ENCODE data around the gene IL17RD.

Gene IL17RD

DNA sequence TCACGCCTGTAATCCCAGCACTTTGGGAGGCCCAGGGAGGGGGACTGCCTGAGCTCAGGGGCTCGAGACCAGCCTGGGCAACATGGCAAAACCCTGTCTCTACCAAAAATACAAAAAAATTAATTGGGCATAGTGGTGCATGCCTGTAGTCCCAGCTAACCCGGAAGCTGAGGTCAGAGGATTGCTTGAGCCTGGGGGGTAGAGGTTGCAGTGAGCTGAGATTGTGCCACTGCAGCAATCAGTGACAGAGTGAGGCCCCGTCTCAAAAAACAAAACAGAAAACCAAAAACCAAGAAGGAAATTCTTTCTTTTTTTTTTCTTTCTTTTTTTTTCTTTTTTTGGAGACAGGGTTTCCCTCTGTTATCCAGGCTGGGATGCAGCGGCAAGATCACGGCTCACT, 101.2 kb downstream of the IL17RD start:
- DNase-seq: no peak

GRCh38 chr3:57063032-57063431, 102.1 kb downstream of the IL17RD start:
- no peak for DNase-seq

GRCh38 chr3:57062101-57062631, 103.0 kb downstream of the IL17RD start:
- DNase-seq: no peak

GRCh38 chr3:57061556-57061955, 103.6 kb downstream of the IL17RD start:
- no peak for DNase-seq

DNA sequence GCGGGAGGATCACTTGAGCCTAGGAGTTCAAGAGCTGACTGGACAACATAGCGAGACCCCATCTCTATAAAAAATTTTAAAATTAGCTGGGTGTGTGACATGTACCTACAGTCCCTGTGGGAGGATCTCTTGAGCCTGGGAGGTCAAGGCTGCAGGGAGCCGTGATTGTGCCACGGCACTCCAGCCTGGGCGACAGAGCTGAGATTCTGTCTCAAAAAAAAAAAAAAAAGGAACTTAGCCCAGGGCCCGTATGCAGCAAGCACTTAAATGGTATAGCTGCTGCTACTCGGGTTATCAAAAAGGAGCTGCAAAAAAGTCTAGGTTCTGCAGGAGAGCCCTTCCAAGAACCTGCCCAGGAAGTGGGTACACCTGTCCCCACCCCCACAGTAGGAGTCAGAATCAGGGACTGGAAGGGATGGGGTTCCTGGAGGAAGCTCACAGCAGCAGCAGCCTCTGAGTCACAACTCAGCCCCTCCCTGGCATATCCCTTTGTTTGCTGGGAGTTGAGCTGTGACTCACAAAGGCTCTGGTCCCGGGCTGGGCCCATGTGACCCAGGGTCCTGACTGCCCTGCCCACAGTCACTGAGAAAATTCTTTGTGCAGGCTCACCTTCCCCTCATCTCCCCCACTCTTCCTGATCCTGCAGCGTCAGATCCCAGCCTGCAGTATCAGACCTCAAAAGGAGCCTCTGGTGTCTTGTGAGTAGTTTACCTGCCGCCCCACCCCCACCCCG, 104.9 kb downstream of the IL17RD start, which contains the start of gene SPATA12:
Gene SPATA12, plus strand, starts transcription at position 576 of the 733 bp plus-strand sequence. CDS start 13,031 bp downstream, outside the sequence.
- peak; percentile 59 for DNase-seq

DNA sequence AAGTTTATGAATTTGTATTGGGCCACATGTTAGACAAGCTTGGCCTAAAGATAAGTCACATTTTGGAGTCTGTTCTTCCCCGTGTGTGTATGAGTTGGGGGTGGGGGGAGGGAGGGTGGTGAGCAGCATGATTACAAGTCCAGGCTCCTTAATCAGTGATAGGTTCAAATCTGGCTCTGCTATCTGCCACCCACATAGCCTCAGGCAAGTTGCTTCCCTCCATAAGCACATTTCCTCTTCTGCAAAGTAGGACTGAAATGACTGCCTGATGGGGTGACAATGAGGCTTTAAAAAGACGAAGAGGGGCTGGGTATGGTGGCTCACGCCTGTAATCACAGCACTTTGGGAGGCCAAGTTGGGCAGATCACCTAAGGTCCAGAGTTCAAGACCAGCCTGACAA, 105.7 kb downstream of the IL17RD start:
- DNase-seq: no peak

- no peak for DNase-seq
Observed at GRCh38 chr3:57057351-57057750, 107.8 kb downstream of the IL17RD start.

DNA sequence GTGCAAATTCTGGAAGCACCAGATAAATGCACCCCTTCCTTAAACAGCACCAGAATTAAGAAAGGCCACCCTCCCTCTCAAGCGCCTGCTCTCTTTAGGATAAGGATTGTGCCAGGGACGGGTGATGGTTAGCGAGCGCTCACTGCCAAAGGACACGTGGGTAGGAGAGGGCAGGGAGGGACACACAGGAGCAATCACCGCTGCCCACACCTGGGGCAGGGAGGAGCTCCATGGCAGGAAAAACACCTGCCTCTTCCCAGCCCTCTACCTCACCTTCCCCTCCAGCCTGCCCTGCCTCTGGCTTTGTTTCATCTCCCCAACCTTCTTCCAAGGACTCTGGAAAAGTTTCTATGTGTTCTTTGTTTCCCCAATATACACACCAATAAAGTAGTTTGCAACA, 112.0 kb downstream of the IL17RD start:
- DNase-seq: no peak

- DNase-seq: no peak
Observed at GRCh38 chr3:57052662-57053061, 112.5 kb downstream of the IL17RD start.

GRCh38 chr3:57048728-57049127, 116.4 kb downstream of the IL17RD start:
- DNase-seq: no peak

DNA sequence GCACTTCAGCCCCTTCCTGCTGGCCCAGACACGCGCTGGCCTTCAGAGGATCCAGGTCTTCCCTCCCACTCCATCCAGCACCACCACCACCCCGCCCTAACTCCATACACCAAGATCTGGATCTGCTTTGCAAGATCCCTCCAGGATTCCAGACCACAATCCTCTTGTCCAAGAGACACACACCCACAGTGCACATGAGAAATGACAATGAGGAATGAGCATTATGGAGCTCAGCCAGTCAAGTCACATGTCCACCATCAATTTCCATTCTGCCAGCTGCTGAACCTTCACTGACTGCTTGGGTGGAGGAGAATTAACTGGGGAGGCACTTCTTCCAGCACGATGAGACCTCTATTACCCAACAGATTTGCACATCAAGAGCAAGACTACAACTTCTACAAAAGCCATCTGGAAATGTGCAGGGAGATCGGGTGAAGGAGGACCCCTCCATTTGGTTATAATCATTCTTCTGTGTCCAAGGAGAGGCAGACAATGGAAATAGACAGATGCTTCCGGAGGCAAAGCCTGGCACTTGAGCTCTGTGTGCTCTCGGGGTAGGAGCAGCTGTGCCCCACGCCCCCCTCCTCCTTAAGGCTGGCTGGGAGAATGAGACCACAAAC, 117.0 kb downstream of the IL17RD start:
- DNase-seq: no peak

DNA sequence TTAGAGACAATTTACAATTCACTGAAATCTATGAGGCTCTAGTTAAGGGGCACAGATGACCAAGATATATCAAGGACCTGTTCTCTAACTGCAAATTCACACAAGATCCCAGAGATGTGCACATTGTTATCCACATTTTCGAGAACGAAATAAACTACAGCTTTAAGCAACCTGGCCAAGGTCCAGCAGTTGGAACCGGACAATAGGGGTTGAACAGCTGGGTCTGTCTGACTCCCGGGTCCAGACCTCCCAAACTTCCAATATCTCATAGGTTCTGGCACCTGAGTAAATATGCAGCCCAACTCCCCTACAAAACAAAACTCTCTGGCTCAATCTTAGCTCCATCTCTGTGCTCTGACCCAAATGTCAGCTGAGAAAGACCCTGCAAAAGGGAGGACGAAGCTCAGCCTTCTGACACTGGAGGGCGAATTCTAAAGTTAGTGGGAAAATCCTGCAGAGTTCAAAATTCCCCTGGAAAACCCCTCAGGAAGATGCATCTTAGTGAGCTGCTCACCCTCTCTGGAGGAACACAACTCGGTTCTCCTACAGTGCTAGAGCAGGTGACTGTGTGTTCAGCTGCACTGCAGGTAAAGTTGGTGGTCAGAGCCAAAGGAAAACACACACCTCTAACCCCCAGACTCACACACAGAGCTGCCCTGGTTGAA, 118.9 kb downstream of the IL17RD start:
- DNase-seq: no peak

DNA sequence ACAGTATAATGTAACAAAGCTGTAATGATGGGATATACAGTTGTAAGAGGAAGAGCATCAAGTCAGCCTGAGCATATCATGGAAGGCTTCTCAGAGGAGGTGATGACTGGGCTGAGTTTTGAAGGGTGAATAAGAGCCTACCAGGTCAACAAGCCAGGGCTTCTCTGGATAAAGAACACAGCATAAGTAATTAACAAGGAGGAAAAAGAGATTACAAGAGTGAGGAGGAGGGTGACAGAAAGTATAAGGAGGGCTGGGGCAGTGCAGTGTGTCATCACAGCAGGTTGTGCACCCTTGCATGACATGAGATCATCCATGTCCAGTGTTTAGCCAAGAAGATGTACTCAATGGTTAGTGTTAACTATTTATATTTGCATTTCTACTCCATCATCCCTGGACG, 121.6 kb downstream of the IL17RD start:
- no peak for DNase-seq

DNA sequence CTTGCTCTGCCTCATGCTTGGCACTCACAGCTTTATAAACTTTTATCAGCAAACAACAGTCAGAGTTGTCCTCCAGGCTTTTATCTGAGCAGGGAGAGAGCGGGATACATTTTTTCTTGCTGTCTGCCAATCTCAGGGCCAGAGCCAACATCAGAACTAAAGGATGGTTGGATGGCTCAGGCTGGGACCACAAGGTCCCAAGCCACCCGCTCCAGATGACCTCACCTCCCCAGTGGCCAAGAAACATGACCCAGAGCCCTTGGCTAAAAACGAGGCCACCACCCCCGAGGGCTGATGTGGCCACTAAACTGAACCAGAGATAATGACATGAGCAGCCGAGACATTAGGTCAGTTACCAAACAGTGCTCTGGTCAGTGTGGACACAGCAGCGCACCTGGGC, 123.5 kb downstream of the IL17RD start:
- no peak for DNase-seq
